Stomach (tissue), 9 donors: ENCODE results near the gene SVIL. TPM values are rescaled to one million over a fixed set of nuclear protein-coding genes. Genes with fewer than 3 reads are reported as not detected.

Experiments
- DNase-seq, 2 donors: peaks; one replicate each; pipeline versions ENCODE4 v3.0.0 to v3.0.0-alpha.2; 2013 to 2019
- H3K27ac ChIP-seq, 5 donors: fragments of 200-600 bp in 4 of 5; sonication (generic) in 4 of 5; one replicate each; pipeline ENCODE4 v1.5.1; 2013 to 2019; ENCODE audit warnings: mild to moderate bottlenecking in 1 of 5, moderate library complexity in 1 of 5
- H3K27me3 ChIP-seq, 3 donors: fragments of 200-600 bp; sonication (generic); one replicate each; pipeline ENCODE4 v1.5.1; 2017 to 2019; ENCODE audit warnings: mixed run types in 1 of 3
- H3K36me3 ChIP-seq, 4 donors: fragments of 200-600 bp; sonication (generic); 1 replicate in 3 of 4; 2 replicates in 1 of 4; pipeline ENCODE4 v1.5.1; 2016 to 2019
- H3K4me1 ChIP-seq, 4 donors: fragments of 200-600 bp; sonication (generic); one replicate each; pipeline ENCODE4 v1.5.1; 2016 to 2019
- H3K4me3 ChIP-seq, 4 donors: fragments of 200-600 bp; sonication (generic) in 3 of 4; one replicate each; pipeline ENCODE4 v1.5.1; 2016 to 2019; ENCODE audit warnings: mild to moderate bottlenecking in 1 of 4
- H3K9me3 ChIP-seq, 4 donors: fragments of 200-600 bp; sonication (generic); one replicate each; pipeline ENCODE4 v1.5.1; 2016 to 2019
- CTCF ChIP-seq, 7 experiments: fragments of 450-650 bp in 4 of 7; fragments of 200-600 bp in 3 of 7; sonication (generic) in 3 of 7; IDR thresholded peaks; one replicate each; pipeline ENCODE4 v1.5.1; 2016 to 2019; ENCODE audit warnings: antibody characterized with exemption in 7 of 7, control low read depth in 2 of 7, mild to moderate bottlenecking in 1 of 7
- EP300 ChIP-seq: sonication (generic); formaldehyde crosslinking; IDR thresholded peaks from one replicate; pipeline ENCODE4 v1.6.1; 2017; ENCODE audit warnings: antibody characterized with exemption
- POLR2A ChIP-seq, 4 donors: fragments of 450-650 bp; IDR thresholded peaks; one replicate each; pipeline ENCODE4 v1.6.1; 2016; ENCODE audit warnings: antibody characterized with exemption in 4 of 4, control low read depth in 2 of 4, mild to moderate bottlenecking in 1 of 4, moderate library complexity in 1 of 4
- POLR2AphosphoS5 ChIP-seq, 3 donors: sonication (generic); formaldehyde crosslinking; IDR thresholded peaks; one replicate each; pipeline ENCODE4 v1.6.1; 2016; ENCODE audit warnings: antibody characterized with exemption in 3 of 3
- WGBS, 5 donors: extraction: QIAGEN DNeasy Blood & Tissue Kit in 3 of 5; methylation state at CpG; one replicate each; pipeline versions ENCODE4 v1.1.5 to v1.1.7; 2013 to 2018; 5-methylcytosine and 5-hydroxymethylcytosine counted together
- intact Hi-C: fragments of 100-400 bp; cut with DNase I; formaldehyde crosslinking; loops from one replicate; pipeline ENCODE4 v1.15.1; 2023; ENCODE audit warnings: low total_unique reads
- polyA plus RNA-seq, 3 donors: library from polyadenylated mRNA; stranded (reverse); fragments of 200-250 nt; gene quantifications; one replicate each; pipeline ENCODE4 v1.2.3, GENCODE V29; 2013
- total RNA-seq, 5 donors: library from RNA; depleted of rRNA; stranded (reverse); fragments of >200 nt; gene quantifications; one replicate each; pipeline versions ENCODE4 v1.1.0 to v1.2.3, GENCODE V29; 2014 to 2016
- donor health status: healthy with polysubstance abuse.
- donor health status: Bipolar disorder and iron deficiency.
- donor health status: healthy.

SVIL gene
- total and polyA plus RNA-seq, 8 donors, result 6.8 to 400 (median 112) TPM

- H3K4me3 ChIP-seq, result no peak overlapping the region
- WGBS, 5 donors, result 94 to 98% (median 97%) methylated on average over 2 of the region's 2 CpGs
- H3K27ac ChIP-seq, result no peak overlapping the region
- TF ChIP-seq POLR2AphosphoS5 (IDR thresholded peaks at IDR 0.05) (no peak), POLR2A (IDR thresholded peaks at IDR 0.05) (no peak), EP300 (no peak), CTCF (IDR thresholded peaks at IDR 0.05) (no peak)
- peaks cover 14 to 29% (median 21%) of the 10 kb centered on the region in 4 donors for H3K4me1 ChIP-seq
- no peak for DNase-seq
- peaks cover 7 to 26% (median 14%) of the 10 kb centered on the region in 4 donors for H3K36me3 ChIP-seq
- intact Hi-C loops, result no loop called here
- peaks cover 0 to 11% (median 2%) of the 10 kb centered on the region in 4 donors for H3K9me3 ChIP-seq
- no peaks in the 10 kb centered on the region for H3K27me3 ChIP-seq
These were observed 17.4 kb upstream of the SVIL start for GRCh38 chr10:29652192-29652591.

GRCh38 chr10:29651767-29652166 lies 17.0 kb upstream of the SVIL start:
- Histone ChIP-seq H3K27me3 (no peaks in the 10 kb centered on the region), H3K36me3 (peaks cover 3 to 22% (median 10%) of the 10 kb centered on the region in 4 donors), H3K9me3 (peaks cover 0 to 7% (median 2%) of the 10 kb centered on the region in 4 donors), H3K4me3 (no peak overlapping the region), H3K27ac (no peak overlapping the region), H3K4me1 (peaks cover 18 to 32% (median 25%) of the 10 kb centered on the region in 4 donors)
- TF ChIP-seq POLR2AphosphoS5 (IDR thresholded peaks at IDR 0.05) (no peak), CTCF (IDR thresholded peaks at IDR 0.05) (no peak), POLR2A (IDR thresholded peaks at IDR 0.05) (no peak), EP300 (no peak)
- intact Hi-C loops, result no loop called here
- DNase-seq, result no peak
- WGBS, 5 donors, result 79 to 95% (median 85%) methylated on average over 3 of the region's 3 CpGs

DNA sequence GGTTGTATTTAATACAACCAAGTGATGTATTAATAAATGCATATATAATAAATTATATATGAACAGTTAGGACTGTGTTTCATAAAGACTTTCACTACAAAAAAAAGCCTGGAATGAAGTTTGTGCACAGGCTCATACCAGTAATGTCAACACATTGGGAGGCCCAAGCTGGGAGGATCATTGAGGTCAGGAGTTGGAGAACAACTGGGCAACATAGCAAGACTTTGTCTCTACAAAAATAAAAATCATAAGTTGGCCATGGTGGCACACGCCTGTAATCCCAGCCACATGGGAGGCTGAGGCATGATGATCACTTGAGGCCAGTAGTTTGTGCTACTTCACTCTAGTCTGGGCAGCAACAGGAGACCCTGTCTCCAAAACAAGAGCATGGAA lies 15.8 kb upstream of the SVIL start:
- 84 to 100% (median 97%) methylated on average over 1 of the region's 1 CpG for WGBS, 5 donors
- H3K4me1 ChIP-seq, result peaks cover 27 to 44% (median 36%) of the 10 kb centered on the region in 4 donors

More for the DNA sequence above, 15.8 kb upstream of the SVIL start:
- Histone ChIP-seq H3K27me3 (no peaks in the 10 kb centered on the region), H3K9me3 (no peaks in the 10 kb centered on the region), H3K36me3 (peaks cover 0 to 12% (median 3%) of the 10 kb centered on the region in 4 donors), H3K27ac (no peak overlapping the region), H3K4me3 (no peak overlapping the region)
- no peak for DNase-seq
- TF ChIP-seq POLR2A (IDR thresholded peaks at IDR 0.05) (no peak), POLR2AphosphoS5 (IDR thresholded peaks at IDR 0.05) (no peak), EP300 (no peak), CTCF (IDR thresholded peaks at IDR 0.05) (no peak)
- intact Hi-C loops, result no loop called here
